SH-SY5Y (cell line): Measurements from ENCODE around the gene LRRN2.
A peak's percentile ranks its signal among the peaks of the same experiment; 100 is the strongest.

Experiments
- GATA2 ChIP-seq: IDR thresholded peaks from 2 replicates; pipeline ENCODE4 v1.6.1; 2011; ENCODE audit warnings: mild to moderate bottlenecking, low read depth, low read length
- GATA3 ChIP-seq: IDR thresholded peaks from 2 replicates; pipeline ENCODE4 v1.6.1; 2011; ENCODE audit warnings: low read depth, mild to moderate bottlenecking, low read length, moderate library complexity

LRRN2 gene

DNA sequence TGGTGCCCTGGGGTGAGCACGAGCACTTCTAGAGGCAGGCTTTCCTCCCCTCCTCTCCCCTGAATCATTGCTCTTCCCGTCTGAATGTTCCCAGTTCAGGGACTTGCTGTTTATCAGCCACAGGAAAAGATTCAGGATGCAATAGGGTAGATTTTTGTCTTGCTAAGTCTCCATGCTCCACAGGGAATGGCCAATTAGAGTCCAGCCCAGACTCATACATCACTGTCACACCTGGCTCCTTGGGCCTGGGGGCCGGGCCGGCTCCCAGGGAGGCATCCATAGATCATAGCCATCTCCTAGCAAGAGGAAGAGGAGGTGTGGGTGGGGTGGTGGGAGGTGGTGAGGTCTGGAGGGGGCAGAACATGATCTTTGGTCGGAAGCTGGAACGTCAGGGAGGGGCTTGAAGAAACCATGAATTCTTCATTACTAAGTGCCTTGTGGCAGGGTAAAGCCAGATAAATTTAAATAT lies 83.4 kb downstream of the LRRN2 start:
- TF ChIP-seq GATA2 (no peak), GATA3 (no peak)

DNA sequence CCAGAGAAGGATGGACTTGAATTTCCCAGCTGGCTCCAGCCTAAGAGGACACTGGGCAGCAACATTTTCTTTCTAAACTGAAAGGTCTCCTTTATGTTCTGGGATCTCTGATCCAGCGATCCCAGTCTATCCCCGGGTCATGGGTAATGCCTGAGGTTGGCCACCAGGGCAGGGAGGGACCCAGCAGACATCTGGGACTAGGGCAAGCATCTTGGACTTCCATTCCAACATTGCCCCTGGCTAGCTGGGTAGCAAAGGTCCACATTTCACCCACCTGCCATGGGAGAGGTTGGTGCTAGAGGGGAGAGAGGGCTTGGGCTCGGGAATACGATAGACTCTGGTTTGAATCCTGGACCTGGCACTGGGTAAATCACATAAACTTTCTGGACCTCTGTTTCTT lies 84.6 kb downstream of the LRRN2 start:
- no peak for TF ChIP-seq GATA2
- TF ChIP-seq GATA3, result no peak

GRCh38 chr1:204600203-204600602 lies 85.3 kb downstream of the LRRN2 start:
- no peak for TF ChIP-seq GATA3
- no peak for TF ChIP-seq GATA2

GRCh38 chr1:204599596-204599995 lies 85.9 kb downstream of the LRRN2 start:
- TF ChIP-seq GATA2, result no peak
- TF ChIP-seq GATA3, result no peak

DNA sequence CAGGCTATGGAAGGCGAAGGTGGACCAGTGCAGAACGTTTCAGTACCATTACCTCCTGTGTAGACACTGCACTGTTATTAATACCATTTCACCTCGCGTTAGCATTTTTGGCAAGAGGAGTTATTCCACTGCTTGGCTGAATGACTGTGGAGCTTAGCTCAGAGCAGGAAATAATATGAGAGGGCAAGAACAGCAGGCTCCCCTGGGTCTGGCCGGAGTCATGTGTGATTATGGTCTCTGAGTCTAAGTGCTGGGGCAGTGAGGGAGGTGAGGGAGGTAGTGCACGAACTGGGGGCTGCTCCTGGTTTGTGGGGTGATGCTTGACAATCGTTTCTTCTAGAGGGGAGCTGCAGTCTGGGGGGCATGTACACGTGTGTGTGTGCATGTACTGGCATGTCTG lies 86.4 kb downstream of the LRRN2 start:
- TF ChIP-seq GATA3 (no peak), GATA2 (no peak)

DNA sequence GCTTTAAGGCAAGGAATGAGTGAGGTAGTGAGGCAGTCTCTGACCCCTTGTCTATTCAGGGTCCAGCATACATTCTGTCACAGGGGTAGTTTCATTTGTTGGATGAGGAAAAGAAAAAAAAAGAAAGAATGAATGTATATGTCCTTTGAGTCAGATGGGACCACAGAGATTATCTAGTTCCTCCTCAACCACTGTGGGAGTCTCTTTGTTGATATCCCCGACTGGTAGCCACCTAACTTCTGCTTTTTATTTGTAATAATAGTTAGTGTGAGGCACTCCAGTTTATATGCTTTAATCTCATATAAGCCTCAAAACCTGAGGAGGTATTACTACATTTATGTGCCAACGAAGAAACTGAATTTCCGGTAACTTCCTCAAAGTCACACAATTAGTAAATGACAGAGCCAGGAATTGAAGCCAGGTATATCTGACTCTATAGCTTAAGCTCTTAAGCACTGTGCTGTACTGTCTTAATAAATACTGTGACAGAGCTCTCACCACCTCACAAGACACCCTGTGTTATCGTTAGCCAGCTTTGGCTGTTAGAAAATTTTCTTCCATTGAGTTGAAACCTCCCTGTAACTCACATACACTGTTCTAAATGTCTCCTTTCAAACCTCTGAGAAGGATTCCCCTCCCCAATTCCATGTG lies 87.1 kb downstream of the LRRN2 start:
- TF ChIP-seq GATA2 (no peak), GATA3 (no peak)

GRCh38 chr1:204592246-204592948 lies 93.1 kb downstream of the LRRN2 start:
- TF ChIP-seq GATA2, result no peak
- TF ChIP-seq GATA3, result no peak

GRCh38 chr1:204591473-204592090 lies 94.0 kb downstream of the LRRN2 start:
- TF ChIP-seq GATA3 (no peak), GATA2 (no peak)

DNA sequence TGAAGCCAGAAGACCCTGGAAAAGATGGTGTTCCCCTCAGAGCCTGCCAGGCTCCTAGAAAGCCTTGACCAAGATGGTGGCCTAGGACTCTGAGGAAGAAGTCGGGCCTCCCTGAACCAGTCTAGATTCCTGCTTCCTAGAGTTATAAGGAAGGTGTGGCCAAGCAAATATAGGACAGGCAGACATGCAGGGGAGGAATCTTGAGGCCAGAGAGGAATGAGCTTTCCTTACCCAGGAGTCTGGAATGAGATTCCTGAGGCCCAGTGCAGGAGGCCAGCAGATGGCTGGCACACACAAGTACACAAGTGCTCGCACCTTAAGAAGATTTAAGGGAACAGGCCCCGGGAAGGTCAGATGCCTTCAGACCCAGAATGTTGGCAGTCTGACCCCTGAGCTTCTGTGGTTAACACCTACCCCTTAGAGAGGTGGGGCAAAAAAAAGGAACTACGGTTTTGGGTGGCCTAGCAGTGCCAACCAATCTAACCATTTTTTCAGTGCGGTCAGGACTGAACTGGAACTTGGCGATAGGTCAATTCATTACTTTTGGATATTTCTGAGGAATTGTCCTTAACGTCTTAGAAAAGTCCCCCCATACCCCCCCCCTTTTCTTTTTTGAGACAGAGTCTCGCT lies 96.0 kb downstream of the LRRN2 start:
- TF ChIP-seq GATA2 (no peak), GATA3 (no peak)

DNA sequence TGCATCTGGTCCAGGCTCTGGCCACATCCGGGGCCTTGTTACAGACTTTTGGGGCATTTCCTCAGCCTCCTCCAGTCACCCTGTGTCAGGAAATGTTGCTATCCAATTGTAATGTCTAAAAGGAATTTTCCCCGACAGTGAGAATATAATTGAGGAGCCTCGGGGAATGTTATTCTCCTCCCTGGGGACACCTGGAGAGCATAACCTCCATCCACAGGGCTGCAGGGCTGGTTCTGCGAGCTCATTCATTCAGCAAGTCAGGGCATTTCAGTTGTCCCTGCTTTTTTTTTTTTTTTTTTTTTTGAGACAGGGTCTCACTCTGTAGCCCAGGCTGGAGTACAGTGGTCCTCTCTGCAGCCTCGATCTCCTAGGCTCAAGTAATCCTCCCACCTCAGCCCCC lies 96.7 kb downstream of the LRRN2 start:
- TF ChIP-seq GATA3 (no peak), GATA2 (no peak)

GRCh38 chr1:204587621-204588020 lies 97.9 kb downstream of the LRRN2 start:
- TF ChIP-seq GATA3, result no peak
- TF ChIP-seq GATA2, result no peak

DNA sequence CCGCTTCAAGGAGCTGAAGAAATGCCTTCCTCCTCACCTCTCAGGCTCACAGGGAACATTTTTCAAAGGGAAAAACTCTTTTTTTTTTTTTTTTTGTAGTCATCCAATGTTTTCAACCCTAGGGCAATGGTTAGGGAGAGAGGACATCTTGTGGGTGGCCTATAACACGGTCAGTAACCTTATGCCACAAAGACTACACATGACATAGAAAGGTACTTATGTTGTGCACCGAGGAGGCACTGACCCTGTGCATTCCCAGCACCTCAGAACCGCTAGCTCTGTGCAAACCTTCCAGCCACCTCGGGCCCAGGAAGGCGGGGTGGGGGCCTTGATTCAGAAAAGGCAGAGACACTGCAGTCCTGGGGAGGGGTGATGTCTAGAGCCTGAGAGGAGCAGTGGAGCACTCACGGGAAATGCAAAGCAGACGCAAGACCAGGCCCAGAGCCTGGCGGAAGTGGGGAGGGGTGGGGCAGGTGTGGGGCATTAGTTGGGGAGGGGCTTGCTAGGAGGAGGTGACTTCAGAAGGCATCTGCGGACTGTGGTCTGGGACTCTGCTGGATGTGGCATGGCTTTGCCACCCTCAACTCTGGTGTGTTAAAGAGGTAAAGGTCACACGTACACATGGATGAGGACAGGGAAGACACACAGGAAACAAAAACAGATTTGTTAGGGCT lies 100.7 kb downstream of the LRRN2 start:
- TF ChIP-seq GATA3 (no peak), GATA2 (0 out of 2 replicates have a peak, but pooled peaks have one; percentile 5)

DNA sequence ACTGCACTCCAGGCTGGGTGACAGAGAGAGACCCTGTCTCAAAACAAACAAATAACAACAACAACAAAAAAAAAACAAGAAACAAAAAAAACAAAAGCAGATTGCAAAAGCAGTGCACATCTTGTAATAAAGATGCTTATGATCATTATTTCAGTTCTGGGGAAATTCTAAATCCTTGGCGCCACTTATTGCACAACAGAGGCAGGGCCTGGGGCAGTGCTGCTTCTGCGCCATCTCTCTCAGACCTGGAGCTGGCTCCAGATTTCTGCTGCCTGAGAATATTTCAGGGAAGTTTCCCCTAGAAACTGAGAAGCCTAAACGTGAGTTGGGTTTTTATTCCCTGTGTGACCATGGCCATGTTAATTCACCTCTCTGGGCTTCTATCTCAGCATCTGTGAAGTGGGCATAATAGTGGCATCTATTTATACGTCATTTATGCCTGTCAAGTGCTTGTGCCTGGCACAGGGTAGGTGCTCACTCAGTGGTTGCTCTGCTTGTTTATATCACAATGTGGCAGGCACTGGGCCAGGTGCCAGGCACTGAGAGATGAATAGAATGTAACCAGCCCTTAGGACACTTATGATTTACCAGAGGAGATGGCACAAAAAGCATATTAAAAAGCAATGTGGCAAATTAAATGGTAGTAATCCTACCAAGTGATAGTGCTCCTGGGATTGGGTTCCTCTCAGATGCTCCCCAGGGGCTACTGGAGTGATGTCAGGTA lies 101.5 kb downstream of the LRRN2 start:
- TF ChIP-seq GATA3 (no peak), GATA2 (peak; percentile 80)
